ENCODE results near the gene RNF123.
"Not testable (repeated sequence)": the region's sequence is repeated elsewhere in the genome, so short reads cannot be mapped to it uniquely, and the experiment has no call there.

RNF123 gene

DNA sequence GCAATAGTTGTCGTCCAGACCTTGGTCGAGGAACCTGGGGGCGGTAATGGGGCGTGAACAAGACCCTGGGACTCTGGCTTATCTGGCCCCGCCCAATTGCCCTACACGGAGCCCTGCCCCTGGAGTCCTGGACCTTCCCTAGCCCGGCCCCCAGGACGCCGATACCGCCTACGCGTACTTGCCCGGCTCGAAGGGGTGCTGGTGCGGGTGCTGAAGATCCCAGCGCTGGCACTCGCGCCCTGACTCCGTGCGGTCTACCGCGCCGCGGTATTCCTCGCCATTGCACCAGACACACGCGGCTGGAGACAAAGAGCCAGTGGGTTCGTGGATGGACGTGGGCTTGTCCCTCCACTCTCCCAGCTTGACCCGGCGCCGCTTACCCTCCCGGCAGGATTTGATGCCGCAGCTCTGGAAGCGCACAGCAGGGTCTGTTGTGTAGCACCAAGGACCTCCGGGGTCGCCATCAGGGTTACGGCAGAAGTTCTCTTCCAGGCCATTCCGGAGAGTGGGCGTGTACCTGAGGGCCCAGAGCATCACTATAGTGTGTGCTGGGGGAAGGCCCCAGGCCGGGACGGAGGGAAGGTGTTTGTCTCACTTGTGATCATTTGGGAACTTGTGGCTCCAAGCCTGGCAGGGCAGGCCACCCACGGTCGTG is 2.5 kb upstream of the RNF123 start:
- Histone ChIP-seq H3K36me3 (ENCODE audit: control insufficient read depth in 5 of 5, insufficient read depth in 5 of 5, low read length in 5 of 5) (peaks cover 0 to 29% (median 24%) of the 10 kb centered on the region in 5 donors), H3K4me3 (ENCODE audit: low read depth in 1 of 5, low read length in 5 of 5) (peak overlapping the region in 3 of 5 donors; percentile 11 to 44 (median 26)), H3K4me1 (ENCODE audit: control insufficient read depth in 5 of 5, insufficient read depth in 5 of 5, low read length in 5 of 5) (peaks cover 0 to 41% (median 32%) of the 10 kb centered on the region in 5 donors)
- not testable (repeated sequence) for H3K27ac ChIP-seq (ENCODE audit: low read depth, low read length); H3K9ac ChIP-seq (ENCODE audit: low read length in 5 of 5); H3K9me3 ChIP-seq (ENCODE audit: control insufficient read depth in 5 of 5, low read length in 5 of 5); H3K27me3 ChIP-seq (ENCODE audit: control insufficient read depth in 5 of 5, insufficient read depth in 4 of 5, low read length in 5 of 5)

DNA sequence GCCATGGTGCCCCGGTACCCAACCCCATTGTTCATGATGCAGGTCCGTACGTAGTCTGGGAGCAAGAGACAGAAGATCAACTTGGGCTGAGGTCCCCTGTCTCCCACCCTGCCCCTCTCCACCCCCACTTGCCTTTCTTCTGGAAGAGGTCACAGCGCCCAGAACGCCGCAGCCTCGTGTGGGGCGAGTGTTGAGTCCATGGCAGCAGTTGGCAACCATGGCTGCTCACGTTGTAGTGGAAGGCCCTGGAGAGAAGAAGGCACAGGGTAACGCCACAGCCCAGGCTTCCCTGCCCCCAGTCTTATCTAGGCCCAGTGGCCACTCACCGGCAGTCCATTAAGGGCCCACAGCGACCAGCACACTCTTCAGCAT is 1.9 kb upstream of the RNF123 start:
- Histone ChIP-seq H3K4me1 (ENCODE audit: control insufficient read depth in 5 of 5, insufficient read depth in 5 of 5, low read length in 5 of 5) (peaks cover 0 to 41% (median 32%) of the 10 kb centered on the region in 5 donors), H3K36me3 (ENCODE audit: control insufficient read depth in 5 of 5, insufficient read depth in 5 of 5, low read length in 5 of 5) (peaks cover 0 to 24% (median 19%) of the 10 kb centered on the region in 5 donors)
- not testable (repeated sequence) for H3K27me3 ChIP-seq (ENCODE audit: control insufficient read depth in 5 of 5, insufficient read depth in 4 of 5, low read length in 5 of 5); H3K9me3 ChIP-seq (ENCODE audit: control insufficient read depth in 5 of 5, low read length in 5 of 5); H3K9ac ChIP-seq (ENCODE audit: low read length in 5 of 5); H3K4me3 ChIP-seq (ENCODE audit: low read depth in 1 of 5, low read length in 5 of 5); H3K27ac ChIP-seq (ENCODE audit: low read depth, low read length)

DNA sequence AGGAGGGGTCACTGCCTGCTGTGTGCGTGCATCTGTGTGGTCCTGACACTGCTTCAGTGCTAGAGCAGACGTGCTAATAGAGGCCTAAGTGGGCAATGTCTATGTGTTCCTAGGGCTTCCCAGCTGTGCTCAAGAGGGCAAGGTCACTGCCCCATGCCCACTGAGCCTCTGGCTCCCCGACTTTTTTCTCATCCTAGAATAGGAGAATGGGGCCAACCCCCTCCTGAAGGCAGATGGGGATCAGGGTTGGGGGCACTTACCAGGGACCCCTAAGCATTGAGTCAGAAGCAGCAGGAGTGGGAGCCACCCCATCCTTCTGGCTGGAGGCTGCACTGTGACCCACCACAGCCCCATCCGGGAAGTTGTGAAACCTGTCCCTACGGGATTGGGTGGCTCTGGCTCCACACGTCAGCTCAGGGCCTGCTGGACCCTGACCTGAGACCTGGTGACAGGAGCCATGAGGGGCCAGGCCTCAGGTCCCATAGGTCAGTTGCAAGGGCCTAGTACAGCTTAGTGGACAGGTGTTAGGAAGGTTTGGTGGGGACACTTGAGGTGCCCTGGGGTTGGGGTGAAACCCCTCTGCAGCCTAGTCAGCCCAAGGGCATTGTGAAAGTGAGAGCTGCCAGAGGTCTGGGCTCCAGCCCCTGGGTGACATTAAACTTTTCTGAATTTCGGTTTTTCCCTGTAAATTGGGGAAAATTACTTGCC is 865 bp upstream of the RNF123 start:
- Histone ChIP-seq H3K36me3 (ENCODE audit: control insufficient read depth in 5 of 5, insufficient read depth in 5 of 5, low read length in 5 of 5) (peaks cover 0 to 13% (median 8%) of the 10 kb centered on the region in 5 donors), H3K4me1 (ENCODE audit: control insufficient read depth in 5 of 5, insufficient read depth in 5 of 5, low read length in 5 of 5) (peaks cover 0 to 41% (median 32%) of the 10 kb centered on the region in 5 donors), H3K9ac (ENCODE audit: low read length in 5 of 5) (peak overlapping the region in 4 of 5 donors; percentile 88 to 99 (median 98)), H3K4me3 (ENCODE audit: low read depth in 1 of 5, low read length in 5 of 5) (peak overlapping the region; percentile 85 to 97 (median 93))
- H3K27ac ChIP-seq (ENCODE audit: low read depth, low read length); H3K9me3 ChIP-seq (ENCODE audit: control insufficient read depth in 5 of 5, low read length in 5 of 5); H3K27me3 ChIP-seq (ENCODE audit: control insufficient read depth in 5 of 5, insufficient read depth in 4 of 5, low read length in 5 of 5): not testable (repeated sequence)

DNA sequence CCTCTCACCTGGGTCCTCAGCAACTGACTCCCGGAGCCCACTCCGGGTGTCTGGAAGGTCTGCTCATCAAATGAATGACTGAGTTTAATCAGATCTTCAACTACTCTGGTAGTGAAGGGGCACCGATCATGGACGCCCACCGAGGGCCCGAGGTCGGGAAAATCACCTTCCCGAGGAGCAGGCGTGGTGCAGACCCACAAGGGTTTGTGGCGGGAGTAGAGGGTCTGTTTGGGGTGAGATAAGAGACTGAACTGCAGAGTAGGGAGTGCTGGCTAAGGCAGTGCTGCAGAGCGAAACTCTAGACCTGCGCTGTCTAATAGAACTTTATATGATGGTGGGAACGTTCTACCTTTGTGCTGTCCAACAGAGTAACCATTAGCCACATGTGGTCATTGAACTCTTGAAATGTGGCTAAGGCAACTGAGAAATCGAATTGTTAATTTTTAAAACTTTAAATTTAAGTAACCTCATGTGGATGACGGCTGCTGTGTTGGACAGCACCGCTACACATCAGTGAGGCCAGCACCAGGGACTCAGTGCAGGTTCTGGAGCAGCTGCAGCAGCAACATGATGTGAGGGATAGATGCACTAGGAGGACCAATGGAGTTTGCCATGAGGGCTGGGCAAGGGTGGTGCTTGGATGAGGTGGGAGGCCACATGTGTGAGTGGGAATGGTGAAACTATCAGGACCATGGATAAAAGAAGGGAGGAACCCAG is 709 bp downstream of the RNF123 start:
- H3K36me3 ChIP-seq (ENCODE audit: control insufficient read depth in 5 of 5, insufficient read depth in 5 of 5, low read length in 5 of 5); H3K27me3 ChIP-seq (ENCODE audit: control insufficient read depth in 5 of 5, insufficient read depth in 4 of 5, low read length in 5 of 5); H3K9me3 ChIP-seq (ENCODE audit: control insufficient read depth in 5 of 5, low read length in 5 of 5): not testable (repeated sequence)
- peaks cover 0 to 41% (median 32%) of the 10 kb centered on the region in 5 donors for H3K4me1 ChIP-seq (ENCODE audit: control insufficient read depth in 5 of 5, insufficient read depth in 5 of 5, low read length in 5 of 5)
- peak overlapping the region; percentile 68 to 99 (median 97) for H3K9ac ChIP-seq (ENCODE audit: low read length in 5 of 5)
- H3K27ac ChIP-seq (ENCODE audit: low read depth, low read length) = peak overlapping the region; percentile 54
- H3K4me3 ChIP-seq (ENCODE audit: low read depth in 1 of 5, low read length in 5 of 5) = peak overlapping the region; percentile 75 to 97 (median 93)

DNA sequence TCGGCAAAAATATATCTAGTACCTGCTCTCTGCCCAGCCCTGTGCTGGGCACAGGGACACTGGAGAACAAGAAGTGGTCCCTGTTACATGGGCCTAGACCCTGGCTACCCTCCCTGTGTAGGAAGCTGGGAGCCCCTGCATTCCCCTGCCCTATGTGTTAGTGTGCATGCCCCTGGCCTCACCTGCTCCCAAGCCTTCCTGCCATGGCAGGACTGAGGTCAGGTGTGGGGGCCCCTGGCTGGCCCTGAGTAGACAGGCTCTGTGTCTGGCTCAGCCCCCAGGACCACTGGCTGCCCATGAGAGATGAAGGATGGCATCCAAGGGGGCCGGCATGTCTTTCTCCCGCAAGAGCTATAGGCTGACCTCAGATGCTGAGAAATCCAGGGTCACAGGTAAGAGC is 1.5 kb downstream of the RNF123 start:
- H3K36me3 ChIP-seq (ENCODE audit: control insufficient read depth in 5 of 5, insufficient read depth in 5 of 5, low read length in 5 of 5); H3K27me3 ChIP-seq (ENCODE audit: control insufficient read depth in 5 of 5, insufficient read depth in 4 of 5, low read length in 5 of 5); H3K9me3 ChIP-seq (ENCODE audit: control insufficient read depth in 5 of 5, low read length in 5 of 5); H3K27ac ChIP-seq (ENCODE audit: low read depth, low read length): not testable (repeated sequence)
- Histone ChIP-seq H3K4me3 (ENCODE audit: low read depth in 1 of 5, low read length in 5 of 5) (peak overlapping the region in 1 of 5 donors; percentile 7), H3K4me1 (ENCODE audit: control insufficient read depth in 5 of 5, insufficient read depth in 5 of 5, low read length in 5 of 5) (peaks cover 0 to 41% (median 32%) of the 10 kb centered on the region in 5 donors), H3K9ac (ENCODE audit: low read length in 5 of 5) (peak overlapping the region in 1 of 5 donors; percentile 41)

DNA sequence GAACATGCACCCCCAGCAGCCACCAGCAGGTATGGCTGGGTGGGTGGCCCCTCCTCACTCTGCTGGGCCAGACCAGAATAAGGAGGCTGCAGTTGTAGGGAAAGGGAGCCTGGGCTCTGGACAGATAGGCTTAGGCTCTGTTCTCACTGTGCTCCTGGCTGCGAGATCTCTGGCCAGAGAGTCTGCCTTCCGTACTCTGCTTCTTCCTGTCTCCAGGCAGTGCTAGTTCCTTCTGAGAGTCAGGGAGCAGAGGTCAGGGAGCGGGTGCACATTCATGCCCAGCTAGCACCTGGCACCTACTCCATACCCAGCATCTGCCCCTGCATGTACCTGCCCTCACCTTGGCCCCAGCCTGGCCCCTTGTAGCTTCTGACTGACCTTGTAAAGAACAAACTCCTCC is 2.1 kb downstream of the RNF123 start:
- H3K9me3 ChIP-seq (ENCODE audit: control insufficient read depth in 5 of 5, low read length in 5 of 5); H3K36me3 ChIP-seq (ENCODE audit: control insufficient read depth in 5 of 5, insufficient read depth in 5 of 5, low read length in 5 of 5); H3K27ac ChIP-seq (ENCODE audit: low read depth, low read length); H3K27me3 ChIP-seq (ENCODE audit: control insufficient read depth in 5 of 5, insufficient read depth in 4 of 5, low read length in 5 of 5); H3K4me3 ChIP-seq (ENCODE audit: low read depth in 1 of 5, low read length in 5 of 5): not testable (repeated sequence)
- Histone ChIP-seq H3K9ac (ENCODE audit: low read length in 5 of 5) (peak overlapping the region in 1 of 5 donors; percentile 31), H3K4me1 (ENCODE audit: control insufficient read depth in 5 of 5, insufficient read depth in 5 of 5, low read length in 5 of 5) (peaks cover 0 to 37% (median 31%) of the 10 kb centered on the region in 5 donors)

DNA sequence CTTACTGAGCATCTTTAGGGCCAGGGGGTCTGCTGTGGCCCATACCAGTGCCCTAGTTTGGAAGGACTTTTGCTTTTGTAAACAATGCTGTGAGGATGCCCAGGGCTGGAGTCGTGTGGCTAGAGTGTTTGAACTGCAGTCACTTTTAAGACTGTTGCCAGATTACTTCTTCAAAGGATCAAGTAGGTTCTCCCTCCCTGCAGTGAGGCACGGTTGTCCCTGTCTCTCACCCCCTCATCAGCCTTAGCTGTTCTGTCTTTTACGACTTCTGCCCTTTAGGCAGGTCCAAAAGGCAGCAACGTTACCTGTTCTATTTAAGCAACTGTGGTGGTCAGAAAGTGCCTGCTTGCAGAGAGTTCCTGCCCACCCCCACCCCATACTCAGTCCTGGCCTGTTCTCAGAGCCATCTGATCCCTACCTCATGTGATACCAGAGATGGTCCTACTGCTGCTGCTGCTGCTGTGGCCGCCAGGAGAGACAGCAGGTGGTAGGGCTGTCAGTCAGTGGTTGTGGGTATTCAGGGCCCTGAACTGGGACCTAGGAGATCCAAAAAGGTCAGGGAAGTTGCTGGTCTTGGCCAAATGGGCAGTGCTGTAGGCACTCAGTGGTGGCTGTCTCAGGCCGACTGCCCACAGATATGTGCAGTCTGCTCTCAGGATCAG is 5.2 kb downstream of the RNF123 start:
- not testable (repeated sequence) for H3K27ac ChIP-seq (ENCODE audit: low read depth, low read length)
- peaks cover 0 to 28% (median 26%) of the 10 kb centered on the region in 5 donors for H3K4me1 ChIP-seq (ENCODE audit: control insufficient read depth in 5 of 5, insufficient read depth in 5 of 5, low read length in 5 of 5)

DNA sequence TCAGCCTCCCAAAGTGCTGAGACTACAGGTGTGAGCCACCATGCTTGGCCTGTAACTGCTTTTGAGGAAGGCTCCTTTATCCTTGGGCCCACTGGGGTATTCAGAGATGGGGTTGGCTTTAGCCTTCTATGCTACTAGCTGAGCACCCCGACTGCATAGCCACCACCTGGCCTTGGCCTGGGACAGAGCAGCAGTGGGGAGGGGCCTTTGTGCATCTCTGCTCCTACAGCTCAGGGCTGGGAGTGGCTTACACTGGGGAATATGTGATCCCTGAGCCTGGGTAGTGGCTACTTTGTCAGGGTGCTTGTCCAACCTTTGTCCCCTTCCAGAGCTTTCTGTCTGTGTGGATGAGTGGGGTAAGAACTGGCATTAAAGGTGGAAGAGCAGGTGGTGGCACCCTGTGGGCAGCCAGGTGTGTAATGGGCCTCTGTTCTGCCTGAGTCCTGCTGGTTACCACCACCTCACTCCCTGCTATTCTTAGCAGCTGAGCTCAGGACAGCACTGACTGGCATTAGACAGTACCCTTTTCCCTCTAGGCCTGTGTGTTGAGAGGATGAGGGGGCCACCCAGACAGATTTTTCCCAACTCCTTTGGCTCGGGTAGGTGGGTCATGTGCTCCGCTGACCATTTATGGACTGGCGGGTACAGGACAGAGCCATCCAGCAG is 6.1 kb downstream of the RNF123 start:
- H3K9ac ChIP-seq (ENCODE audit: low read length in 5 of 5); H3K27ac ChIP-seq (ENCODE audit: low read depth, low read length); H3K27me3 ChIP-seq (ENCODE audit: control insufficient read depth in 5 of 5, insufficient read depth in 4 of 5, low read length in 5 of 5); H3K4me3 ChIP-seq (ENCODE audit: low read depth in 1 of 5, low read length in 5 of 5); H3K9me3 ChIP-seq (ENCODE audit: control insufficient read depth in 5 of 5, low read length in 5 of 5): not testable (repeated sequence)
- H3K4me1 ChIP-seq (ENCODE audit: control insufficient read depth in 5 of 5, insufficient read depth in 5 of 5, low read length in 5 of 5) = peaks cover 0 to 19% (median 17%) of the 10 kb centered on the region in 5 donors
- peaks cover 0 to 36% (median 30%) of the 10 kb centered on the region in 5 donors for H3K36me3 ChIP-seq (ENCODE audit: control insufficient read depth in 5 of 5, insufficient read depth in 5 of 5, low read length in 5 of 5)

More for the DNA sequence above, 5.2 kb downstream of the RNF123 start:
- peaks cover 0 to 26% (median 21%) of the 10 kb centered on the region in 5 donors for H3K36me3 ChIP-seq (ENCODE audit: control insufficient read depth in 5 of 5, insufficient read depth in 5 of 5, low read length in 5 of 5)
- H3K9me3 ChIP-seq (ENCODE audit: control insufficient read depth in 5 of 5, low read length in 5 of 5); H3K27me3 ChIP-seq (ENCODE audit: control insufficient read depth in 5 of 5, insufficient read depth in 4 of 5, low read length in 5 of 5); H3K4me3 ChIP-seq (ENCODE audit: low read depth in 1 of 5, low read length in 5 of 5); H3K9ac ChIP-seq (ENCODE audit: low read length in 5 of 5): not testable (repeated sequence)

DNA sequence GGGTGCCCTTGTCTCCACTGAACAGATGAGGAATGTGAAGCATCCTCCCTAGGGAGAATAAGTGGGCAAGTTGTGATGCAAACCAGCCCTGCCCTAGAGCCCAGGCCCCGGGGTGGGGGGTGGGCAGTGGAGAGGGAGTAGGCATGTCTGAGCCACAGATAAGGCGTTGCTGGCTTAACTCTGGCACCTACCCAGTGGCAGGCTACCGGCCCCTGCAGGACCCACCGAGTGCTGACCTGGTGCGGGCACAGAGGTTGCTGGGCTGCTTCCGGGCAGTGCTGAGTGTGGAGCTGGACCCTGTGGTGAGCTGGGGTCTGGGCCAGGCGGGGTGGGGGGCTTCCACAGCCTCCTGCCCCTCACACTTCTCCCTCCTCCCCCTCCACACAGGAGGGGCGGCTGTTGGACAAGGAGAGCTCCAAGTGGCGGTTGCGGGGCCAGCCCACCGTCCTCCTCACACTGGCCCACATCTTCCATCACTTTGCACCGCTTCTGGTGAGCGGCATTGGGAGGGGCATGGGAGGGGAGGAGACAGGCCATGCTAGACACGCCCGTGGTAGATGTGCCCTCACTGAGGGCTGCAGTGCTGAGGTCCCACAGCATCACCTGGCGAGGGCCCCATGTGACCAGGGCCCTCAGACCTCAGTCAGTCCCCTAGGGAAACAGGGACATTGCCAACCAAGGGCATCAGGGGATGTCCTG is 10.1 kb downstream of the RNF123 start:
- H3K9ac ChIP-seq (ENCODE audit: low read length in 5 of 5) = peak overlapping the region in 1 of 5 donors; percentile 25

More for the DNA sequence above, 10.1 kb downstream of the RNF123 start:
- Histone ChIP-seq H3K4me3 (ENCODE audit: low read depth in 1 of 5, low read length in 5 of 5) (no peak overlapping the region), H3K27me3 (ENCODE audit: control insufficient read depth in 5 of 5, insufficient read depth in 4 of 5, low read length in 5 of 5) (no peaks in the 10 kb centered on the region), H3K36me3 (ENCODE audit: control insufficient read depth in 5 of 5, insufficient read depth in 5 of 5, low read length in 5 of 5) (peaks cover 0 to 70% (median 59%) of the 10 kb centered on the region in 5 donors), H3K4me1 (ENCODE audit: control insufficient read depth in 5 of 5, insufficient read depth in 5 of 5, low read length in 5 of 5) (peaks cover 0 to 14% (median 7%) of the 10 kb centered on the region in 5 donors), H3K9me3 (ENCODE audit: control insufficient read depth in 5 of 5, low read length in 5 of 5) (no peaks in the 10 kb centered on the region), H3K27ac (ENCODE audit: low read depth, low read length) (no peak overlapping the region)
